Ureter (tissue), 1 donor: ENCODE data around the gene PNPLA6. TPM values are rescaled to one million over a fixed set of nuclear protein-coding genes. Genes with fewer than 3 reads are reported as not detected.

Experiments used
- DNase-seq: peaks from one replicate; pipeline ENCODE4 v3.0.0-alpha.2; 2020; ENCODE audit warnings: low spot score
- total RNA-seq: library from RNA; stranded (reverse); gene quantifications from one replicate; pipeline ENCODE4 v1.2.4, GENCODE V29; 2023
- donor health status: DM: yes; HTN: yes; CAD: no.

Gene PNPLA6
- total RNA-seq, 1 donor from 2014 or later, result 79.5 TPM

DNA sequence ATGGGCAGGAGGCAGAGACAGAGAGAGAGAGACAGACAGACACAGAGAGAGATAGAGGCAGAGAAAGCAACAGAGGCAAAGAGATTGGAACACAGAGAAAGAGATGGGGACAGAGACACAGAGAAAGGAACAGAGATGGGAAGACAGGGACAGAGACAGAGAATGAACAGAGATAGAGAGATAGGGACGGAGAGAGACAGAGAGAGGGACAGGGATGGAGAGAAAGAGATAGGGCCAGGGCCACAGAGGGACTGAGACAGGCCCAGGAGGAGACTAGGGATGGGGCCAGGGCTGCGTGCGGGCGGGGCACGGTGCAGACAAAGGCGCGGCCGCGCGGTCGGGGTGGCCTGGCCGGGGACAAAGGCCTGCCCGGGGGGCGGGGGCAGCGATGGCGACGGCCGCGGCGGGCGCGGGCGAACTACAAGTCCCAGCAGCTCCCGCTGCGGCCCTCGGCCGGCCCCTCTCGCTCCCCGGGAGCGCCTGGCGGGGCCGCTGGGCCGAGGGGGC, 19.8 kb upstream of the PNPLA6 start, which contains the start of gene ZNF358:
ZNF358 (plus strand) TSS at position 459 of the 507 bp plus-strand sequence. CDS start 3,140 bp downstream, outside the sequence.
- no peak for DNase-seq

DNA sequence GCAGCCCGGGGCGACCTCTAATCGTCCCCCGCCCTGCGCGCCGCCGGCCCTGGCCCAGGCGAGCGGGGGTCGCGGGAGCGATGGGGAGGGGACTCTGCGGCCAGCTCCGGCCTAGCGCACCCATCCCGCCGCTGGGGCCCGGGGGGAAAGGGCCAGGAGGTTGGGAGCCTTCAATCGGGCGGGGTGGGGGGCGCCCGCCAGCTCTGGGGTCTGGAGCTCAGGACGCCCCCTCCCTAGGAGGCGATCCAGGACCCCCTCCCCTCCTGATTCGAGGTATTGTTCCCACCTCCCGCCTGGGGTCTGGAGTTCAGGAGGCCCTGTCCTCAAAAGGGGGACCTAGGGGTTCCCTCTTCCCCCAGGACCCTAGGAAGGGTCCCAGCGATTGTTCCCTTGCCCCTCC, 19.2 kb upstream of the PNPLA6 start:
- DNase-seq, result no peak

DNA sequence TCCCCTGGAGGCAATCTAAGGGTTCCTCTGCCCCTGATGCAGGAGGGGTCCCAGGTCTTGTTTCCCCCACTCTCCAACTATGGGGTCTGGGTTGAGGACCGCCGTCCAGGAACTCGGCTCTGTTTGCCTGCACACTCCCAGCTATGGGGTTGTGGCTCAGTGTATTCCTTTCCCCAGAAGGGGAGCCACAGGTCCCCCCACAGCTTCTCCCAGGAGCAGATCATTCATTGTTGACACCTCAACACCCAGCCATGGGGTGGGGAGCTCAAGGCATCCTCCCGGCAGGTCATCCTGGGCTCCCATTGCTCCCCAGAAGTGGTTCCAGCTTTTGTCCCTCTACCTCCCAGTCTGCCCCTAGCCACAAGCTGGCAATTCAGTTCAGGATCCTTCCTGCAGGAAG, 18.6 kb upstream of the PNPLA6 start:
- DNase-seq, result no peak

DNA sequence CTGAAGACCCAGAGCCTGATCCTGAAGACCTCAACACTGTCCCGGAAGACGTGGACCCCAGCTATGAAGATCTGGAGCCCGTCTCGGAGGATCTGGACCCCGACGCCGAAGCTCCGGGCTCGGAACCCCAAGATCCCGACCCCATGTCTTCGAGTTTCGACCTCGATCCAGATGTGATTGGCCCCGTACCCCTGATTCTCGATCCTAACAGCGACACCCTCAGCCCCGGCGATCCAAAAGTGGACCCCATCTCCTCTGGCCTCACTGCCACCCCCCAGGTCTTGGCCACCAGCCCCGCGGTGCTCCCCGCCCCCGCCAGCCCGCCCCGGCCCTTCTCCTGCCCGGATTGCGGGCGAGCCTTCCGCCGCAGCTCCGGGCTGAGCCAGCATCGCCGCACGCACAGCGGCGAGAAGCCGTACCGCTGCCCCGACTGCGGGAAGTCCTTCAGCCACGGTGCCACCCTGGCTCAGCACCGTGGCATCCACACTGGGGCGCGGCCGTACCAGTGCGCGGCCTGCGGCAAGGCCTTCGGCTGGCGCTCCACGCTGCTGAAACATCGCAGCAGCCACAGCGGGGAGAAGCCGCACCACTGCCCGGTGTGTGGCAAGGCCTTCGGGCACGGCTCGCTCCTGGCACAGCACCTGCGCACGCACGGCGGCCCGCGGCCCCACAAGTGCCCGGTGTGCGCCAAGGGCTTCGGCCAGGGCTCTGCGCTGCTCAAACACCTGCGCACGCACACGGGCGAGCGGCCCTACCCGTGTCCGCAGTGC, 16.0 kb upstream of the PNPLA6 start:
- DNase-seq, result no peak

DNA sequence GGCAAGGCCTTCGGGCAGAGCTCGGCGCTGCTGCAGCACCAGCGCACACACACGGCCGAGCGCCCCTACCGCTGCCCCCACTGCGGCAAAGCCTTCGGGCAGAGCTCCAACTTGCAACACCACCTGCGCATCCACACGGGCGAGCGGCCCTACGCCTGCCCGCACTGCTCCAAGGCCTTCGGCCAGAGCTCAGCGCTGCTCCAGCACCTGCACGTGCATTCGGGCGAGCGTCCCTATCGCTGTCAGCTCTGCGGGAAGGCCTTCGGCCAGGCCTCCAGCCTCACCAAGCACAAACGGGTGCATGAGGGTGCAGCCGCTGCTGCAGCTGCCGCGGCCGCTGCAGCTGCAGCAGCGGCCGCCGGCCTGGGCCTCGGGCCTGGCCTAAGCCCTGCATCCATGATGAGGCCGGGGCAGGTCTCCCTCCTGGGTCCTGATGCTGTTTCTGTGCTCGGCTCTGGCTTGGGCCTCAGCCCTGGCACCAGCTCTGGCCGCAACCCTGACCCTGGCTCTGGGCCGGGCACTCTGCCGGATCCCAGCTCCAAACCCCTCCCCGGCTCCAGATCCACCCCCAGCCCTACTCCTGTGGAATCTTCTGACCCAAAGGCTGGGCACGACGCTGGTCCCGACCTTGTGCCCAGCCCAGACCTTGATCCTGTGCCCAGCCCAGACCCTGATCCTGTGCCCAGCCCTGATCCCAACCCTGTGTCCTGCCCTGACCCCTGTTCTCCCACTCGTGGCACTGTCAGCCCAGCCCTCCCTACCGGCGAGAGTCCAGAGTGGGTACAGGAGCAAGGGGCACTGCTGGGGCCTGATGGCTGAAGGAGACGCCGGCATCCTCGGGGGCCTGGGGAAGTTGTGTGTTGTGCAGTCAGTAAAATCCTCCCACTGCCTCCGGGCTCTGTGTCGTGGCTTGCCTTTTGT, 15.1 kb upstream of the PNPLA6 start:
- no peak for DNase-seq

DNA sequence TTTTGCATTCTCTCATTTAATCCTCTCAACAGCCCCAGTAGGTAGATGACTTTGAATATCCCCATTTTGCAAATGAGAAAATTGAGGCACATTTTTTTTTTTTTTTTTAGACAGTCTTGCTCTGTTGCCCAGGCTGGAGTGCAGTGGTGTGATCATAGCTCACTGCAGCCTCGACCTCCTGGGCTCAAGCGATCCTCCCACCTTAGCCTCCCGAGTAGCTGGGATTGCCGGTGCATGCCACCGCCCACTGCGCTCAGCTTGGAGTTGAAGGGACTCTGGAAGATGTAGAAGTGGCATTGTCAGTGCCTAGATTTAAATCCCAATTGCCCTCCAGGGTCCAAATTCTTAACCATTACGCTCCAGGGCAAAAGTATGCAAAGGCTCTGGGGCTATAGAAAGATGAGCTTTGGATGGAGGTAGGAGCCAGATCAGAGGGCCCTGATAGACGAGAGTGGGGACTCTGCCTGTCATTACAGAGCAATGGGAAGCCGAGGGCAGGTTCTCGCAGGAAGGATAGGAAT, 13.9 kb upstream of the PNPLA6 start:
- DNase-seq, result no peak

DNA sequence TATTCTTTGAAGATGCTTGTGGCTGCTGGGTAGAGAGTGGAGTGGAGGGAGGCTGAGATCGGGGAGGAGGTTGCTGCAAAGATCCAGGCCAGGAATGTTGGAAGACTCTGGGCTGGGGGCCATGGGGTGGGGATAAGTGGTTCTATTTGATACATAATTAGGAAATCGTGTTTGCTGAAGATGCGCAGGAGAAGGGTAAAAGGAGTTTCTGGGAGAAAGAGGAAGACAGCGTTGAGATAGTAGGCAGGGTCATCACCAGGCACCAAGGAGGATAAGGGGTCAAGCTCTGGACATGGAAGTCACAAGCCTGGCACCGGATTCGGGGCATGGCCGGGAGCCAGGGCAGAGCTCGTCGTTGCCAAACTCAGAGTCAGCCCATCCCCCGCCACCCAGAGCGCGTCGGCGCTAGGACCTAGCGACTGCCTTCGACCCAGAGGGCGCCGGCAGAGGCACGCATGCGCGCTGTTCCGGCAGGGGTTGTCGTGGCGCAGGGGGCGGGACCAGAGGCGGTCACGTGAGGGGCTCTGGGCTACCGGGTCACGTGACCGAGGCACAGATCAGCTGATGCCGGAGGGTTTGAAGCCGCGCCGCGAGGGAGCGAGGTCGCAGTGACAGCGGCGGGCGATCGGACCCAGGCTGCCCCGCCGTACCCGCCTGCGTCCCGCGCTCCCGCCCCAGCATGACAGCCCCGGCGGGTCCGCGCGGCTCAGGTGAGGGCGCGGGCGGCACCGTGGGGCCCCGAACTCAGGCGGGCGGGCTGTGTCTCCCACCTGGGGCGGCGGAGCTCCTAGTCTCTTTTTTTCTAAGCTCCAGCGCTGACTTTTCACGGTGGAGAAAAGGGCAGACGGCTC, 13.2 kb upstream of the PNPLA6 start, which contains the start of gene MCOLN1:
MCOLN1 (plus strand) TSS at position 553 of the 851 bp plus-strand sequence; CDS start at position 680, 127 bp downstream.
- DNase-seq, result peak; percentile 99

DNA sequence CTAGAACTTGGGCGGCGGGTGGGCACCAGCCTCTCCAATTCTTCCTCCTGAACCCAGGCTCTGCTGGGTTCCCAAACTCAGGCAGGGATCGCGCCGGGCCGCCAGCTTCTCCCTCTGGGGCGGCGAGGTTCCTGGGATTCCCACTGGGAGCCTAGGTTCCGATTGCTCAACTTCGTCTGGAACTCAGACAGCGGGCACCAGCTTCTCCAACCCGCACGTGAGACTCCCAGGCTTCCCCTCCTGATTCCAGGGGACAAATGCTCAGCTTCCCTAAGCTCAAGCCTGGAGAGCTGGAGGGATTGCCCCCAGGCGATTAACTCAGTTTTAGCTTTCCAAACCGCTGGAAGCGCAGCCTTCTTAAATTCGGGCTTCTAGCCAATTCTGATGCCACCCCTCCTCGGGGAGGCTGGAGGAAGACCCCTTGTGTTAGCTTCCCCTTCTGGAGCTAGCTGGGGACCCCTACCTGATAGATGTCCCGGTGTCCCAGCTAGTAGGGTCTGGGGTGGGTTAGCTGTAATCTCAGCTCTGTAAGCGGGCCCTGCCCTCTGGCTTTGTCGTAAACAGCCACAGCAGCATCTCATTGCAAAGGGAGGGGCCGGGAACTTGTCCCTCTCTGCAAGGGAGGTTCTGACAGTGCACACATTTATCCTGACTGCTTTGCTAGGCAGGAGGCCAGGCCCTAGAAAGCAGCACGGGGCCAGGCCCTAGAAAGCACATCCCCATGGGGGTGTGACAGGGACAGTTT, 12.4 kb upstream of the PNPLA6 start:
- DNase-seq, result peak; percentile 45

DNA sequence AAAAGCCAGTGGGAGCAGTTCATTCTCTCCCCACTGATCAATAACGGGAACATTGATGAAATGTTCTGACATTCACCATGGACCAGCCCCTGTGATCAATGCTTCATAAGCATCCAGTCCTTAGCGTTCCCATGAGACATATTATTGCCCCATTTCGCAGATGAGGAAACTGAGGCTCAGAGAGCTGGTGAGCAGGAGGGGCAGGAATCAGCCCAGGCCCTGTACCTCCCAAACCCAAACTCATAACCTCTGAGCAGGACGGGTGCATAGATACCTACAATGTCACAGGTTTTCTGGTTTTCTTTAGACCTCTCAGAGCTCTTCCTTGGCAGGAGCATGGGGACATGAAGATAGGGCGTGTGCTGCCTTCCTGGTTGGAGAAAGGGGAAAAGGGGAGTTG, 11.0 kb upstream of the PNPLA6 start:
- DNase-seq, result no peak

DNA sequence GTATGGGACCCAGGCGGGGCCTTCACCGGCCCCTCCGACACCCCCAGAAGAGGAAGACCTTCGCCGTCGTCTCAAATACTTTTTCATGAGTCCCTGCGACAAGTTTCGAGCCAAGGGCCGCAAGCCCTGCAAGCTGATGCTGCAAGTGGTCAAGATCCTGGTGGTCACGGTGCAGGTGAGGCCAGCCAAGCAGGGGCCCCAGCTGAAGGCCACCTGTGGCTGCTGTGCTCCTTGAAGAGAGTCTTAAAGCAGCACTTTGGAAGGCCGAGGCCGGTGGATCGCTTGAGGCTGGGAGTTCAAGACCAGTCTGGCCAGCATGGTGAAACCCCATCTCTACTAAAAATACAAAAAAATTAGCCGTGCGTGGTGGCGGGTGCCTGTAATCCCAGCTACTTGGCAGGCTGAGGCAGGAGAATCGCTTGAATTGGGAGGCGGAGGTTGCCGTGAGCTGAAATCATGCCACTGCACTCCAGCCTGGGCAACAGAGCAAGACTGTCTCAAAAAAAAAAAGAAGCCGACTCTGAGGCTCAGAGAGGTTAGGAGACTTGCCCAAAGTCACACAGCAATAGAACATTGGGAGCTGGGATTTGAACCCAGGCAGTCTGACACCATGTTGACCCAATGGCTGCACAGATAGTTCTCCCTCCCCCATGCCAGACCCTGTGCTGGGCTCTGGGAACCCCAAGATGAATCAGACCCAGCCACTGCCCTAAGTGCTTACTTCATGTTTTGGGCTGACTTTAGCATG, 10.4 kb upstream of the PNPLA6 start:
- DNase-seq, result no peak

DNA sequence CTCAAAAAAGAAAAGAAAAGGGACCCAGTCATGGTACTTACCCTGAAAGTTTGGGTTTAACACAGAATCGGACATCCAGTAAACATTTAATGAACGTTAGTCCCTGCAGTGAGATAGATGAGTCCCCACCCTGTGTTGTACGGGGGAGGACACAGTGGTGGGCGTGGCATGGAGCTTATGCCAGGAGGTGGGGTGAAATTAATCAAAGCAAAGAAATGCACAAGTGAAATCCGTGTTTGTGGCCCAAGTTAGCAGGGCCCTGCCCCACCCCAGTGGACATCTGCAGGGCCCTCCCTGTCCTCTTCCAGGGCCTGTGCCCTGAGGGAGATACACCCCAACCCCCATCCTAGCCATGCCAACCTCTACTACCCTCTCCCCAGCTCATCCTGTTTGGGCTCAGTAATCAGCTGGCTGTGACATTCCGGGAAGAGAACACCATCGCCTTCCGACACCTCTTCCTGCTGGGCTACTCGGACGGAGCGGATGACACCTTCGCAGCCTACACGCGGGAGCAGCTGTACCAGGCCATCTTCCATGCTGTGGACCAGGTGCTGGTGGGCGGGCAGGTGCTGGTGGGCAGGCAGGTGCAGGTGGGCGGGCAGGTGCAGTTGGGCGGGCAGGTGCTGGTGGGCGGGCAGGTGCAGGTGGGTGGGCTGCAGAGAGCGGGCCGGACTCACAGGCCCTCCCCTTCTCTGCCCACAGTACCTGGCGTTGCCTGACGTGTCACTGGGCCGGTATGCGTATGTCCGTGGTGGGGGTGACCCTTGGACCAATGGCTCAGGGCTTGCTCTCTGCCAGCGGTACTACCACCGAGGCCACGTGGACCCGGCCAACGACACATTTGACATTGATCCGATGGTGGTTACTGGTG, 9.2 kb upstream of the PNPLA6 start:
- no peak for DNase-seq

DNA sequence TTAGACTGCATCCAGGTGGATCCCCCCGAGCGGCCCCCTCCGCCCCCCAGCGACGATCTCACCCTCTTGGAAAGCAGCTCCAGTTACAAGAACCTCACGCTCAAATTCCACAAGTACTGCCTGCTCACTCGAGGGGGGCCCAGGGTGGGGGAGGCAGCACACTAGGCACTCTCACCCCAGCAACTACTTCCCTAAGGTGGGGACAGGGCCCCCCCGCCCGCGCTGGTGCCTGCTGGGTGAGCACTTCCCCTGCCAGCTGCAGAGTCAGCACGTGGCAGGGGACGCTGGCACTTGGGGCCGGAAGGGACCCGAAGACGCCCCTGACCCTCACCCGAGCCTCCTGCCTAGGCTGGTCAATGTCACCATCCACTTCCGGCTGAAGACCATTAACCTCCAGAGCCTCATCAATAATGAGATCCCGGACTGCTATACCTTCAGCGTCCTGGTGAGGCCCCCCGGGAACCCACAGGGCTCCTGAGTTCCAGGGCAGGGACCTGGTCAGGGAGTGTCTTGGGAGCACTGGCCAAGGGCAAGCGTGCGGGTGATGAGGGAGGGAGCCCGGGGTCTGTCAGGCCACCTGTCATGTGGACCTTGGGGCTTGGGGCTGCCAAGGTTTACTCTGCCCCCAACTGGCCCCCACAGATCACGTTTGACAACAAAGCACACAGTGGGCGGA, 7.9 kb upstream of the PNPLA6 start:
- DNase-seq, result peak; percentile 46

DNA sequence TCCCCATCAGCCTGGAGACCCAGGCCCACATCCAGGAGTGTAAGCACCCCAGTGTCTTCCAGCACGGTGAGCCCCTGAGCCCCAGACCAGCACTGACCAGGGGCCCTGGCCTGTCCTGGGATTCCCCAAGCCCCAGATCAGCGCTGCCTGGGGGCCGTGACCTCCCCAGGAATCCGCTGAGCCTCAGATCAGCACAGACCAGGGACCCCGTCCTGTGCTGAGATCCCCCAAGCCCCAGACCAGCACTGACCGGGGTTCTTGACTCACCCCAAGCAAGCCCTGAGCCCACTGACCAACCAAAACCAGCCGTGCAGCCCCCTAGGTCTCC, 7.4 kb upstream of the PNPLA6 start:
- no peak for DNase-seq

DNA sequence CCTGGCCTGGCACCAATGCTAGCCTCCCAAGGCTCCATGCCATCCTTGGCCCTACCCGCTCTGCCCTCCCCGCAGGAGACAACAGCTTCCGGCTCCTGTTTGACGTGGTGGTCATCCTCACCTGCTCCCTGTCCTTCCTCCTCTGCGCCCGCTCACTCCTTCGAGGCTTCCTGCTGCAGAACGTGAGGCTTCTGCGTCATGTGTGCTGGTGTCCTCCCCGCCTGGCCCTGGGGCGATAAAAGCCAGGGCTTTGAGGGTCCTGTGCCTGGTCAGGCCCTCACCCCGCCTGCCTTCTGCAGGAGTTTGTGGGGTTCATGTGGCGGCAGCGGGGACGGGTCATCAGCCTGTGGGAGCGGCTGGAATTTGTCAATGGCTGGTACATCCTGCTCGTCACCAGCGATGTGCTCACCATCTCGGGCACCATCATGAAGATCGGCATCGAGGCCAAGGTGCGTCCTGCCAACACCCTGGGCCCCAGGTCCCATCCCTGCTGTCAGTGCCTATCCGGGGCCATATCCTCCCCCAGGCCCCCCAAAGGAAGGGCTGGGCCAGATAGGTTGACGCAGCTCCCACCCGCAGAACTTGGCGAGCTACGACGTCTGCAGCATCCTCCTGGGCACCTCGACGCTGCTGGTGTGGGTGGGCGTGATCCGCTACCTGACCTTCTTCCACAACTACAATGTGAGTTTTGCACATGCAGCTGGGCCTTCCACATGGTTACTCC, 6.8 kb upstream of the PNPLA6 start:
- DNase-seq, result peak; percentile 45

DNA sequence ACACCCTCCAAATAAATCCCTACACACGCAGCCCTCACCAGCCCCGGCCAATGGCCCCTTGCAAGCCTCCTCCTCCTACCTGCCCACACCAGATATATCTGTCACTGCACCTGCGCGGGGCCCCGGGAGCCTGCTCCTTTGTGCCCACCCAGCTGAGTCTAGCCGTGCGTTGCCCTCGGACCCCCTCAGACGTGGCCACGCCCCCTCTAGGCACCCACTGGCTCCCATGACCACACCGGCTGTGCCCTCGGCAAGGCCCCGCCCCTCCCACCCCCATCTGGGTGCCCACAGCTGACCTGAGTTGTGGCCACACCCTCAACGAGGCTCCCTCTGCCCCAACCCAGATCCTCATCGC, 6.3 kb upstream of the PNPLA6 start:
- no peak for DNase-seq

DNA sequence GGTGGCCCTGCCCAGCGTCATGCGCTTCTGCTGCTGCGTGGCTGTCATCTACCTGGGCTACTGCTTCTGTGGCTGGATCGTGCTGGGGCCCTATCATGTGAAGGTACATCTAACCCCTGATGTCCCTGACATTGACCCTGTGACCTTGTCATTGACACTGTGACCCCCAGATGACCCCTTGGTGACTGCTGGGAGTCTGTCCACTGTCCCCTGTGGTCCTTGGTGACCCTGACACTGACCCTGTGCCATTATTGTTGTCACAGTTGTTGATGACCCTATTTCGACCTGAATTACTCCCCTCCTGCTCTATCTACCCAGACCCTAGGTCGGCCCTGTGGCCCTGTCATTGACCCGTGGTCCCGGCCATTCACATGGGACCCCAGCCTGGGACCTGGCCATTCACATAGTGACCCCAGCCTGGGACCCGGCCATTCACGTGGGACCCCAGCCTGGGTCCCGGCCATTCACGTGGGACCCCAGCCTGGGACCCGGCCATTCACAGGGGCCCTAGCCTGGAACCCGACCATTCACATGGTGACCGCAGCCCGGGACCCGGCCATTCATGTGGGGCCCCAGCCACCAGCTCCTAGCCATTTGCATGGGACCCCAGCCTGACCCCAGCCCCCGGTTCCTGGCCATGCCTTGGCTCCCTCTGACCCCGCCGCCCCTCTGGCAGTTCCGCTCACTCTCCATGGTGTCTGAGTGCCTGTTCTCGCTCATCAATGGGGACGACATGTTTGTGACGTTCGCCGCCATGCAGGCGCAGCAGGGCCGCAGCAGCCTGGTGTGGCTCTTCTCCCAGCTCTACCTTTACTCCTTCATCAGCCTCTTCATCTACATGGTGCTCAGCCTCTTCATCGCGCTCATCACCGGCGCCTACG, 5.7 kb upstream of the PNPLA6 start:
- DNase-seq, result no peak
